Subcutaneous adipose tissue (tissue), 4 donors: Measurements from ENCODE around the gene SLC25A4. TPM values are rescaled to one million over a fixed set of nuclear protein-coding genes. Genes with fewer than 3 reads are reported as not detected.

Source experiments
- CTCF ChIP-seq: fragments of 450-650 bp; IDR thresholded peaks from one replicate; pipeline ENCODE4 v1.5.1; 2016; ENCODE audit warnings: low read depth, mild to moderate bottlenecking, control low read depth, antibody characterized with exemption, moderate library complexity
- total RNA-seq, 4 donors: library from RNA; depleted of rRNA; stranded (reverse); fragments of >200 nt; gene quantifications; one replicate each; pipeline ENCODE4 v1.1.0, GENCODE V29; 2016

SLC25A4 gene
- total RNA-seq, 4 donors from 2014 or later = 9.5 to 26.8 (median 18.2) TPM

GRCh38 chr4:185112104-185112503 lies 31.0 kb upstream of the SLC25A4 start:
- no peak for TF ChIP-seq CTCF

- no peak for TF ChIP-seq CTCF
Observed at GRCh38 chr4:185113340-185113739, 29.7 kb upstream of the SLC25A4 start.

DNA sequence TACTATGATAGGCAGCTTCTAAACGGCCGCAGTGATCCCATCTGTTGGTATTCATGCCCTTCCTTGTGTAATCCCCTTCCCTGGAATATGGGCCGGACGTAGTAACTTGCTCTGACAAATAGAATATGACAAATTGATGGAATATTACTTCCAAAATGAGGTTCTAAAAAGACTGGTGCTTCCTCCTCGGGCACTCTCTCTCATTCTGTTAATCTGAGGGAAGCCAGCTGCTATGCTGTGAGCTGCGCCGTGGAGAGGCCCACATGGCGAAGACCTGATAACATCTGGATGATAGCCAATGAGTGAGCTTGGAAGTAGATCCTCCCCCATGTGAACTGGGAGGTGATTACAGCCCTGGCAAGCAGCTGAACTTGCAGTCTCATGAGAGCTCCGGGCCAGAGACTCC lies 27.2 kb upstream of the SLC25A4 start:
- no peak for TF ChIP-seq CTCF

- no peak for TF ChIP-seq CTCF
Observed at GRCh38 chr4:185117300-185117934, 25.6 kb upstream of the SLC25A4 start.

GRCh38 chr4:185118876-185119275 lies 24.2 kb upstream of the SLC25A4 start:
- no peak for TF ChIP-seq CTCF

DNA sequence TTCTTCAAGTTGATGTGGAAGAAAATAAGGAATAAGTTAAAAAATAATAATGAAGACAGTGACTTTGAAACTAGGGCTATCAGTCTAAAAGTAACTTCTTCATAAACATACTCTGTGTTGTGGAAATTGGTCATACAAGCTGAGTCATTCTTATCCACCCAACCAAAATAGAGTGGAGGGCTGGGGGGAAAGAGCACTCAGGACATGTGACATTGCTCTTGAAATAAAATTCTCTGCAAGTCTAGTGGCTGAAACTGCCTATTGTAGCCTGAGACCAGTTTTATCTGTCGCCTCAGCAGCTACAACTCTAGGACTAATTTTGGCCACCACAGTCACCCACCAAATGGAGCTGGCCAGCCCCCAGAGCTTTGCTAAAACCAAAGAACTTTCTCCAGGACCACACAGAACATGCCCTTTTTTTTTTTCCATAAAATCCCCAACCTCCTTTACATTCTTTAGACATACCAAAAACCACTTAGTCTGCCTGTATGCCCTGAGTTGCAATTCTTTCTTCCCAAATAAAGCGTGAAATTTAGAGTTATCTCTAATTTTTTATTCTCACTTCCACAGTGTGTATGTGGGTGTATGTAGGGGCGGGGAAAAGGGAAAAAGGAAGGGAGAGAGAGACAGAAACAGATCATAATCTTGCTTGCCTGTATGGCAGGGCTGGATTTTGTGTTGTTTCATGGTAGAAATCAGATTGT lies 23.0 kb upstream of the SLC25A4 start:
- no peak for TF ChIP-seq CTCF

GRCh38 chr4:185120631-185120946 lies 22.5 kb upstream of the SLC25A4 start:
- TF ChIP-seq CTCF = no peak
